ENCODE results near the gene TMOD3. TPM values are rescaled to one million over a fixed set of nuclear protein-coding genes. Genes with fewer than 3 reads are reported as not detected.
"Not testable (repeated sequence)": the region's sequence is repeated elsewhere in the genome, so short reads cannot be mapped to it uniquely, and the experiment has no call there.

Gene TMOD3
- total RNA-seq, 1 donor from 2014 or later: 59.2 TPM

DNA sequence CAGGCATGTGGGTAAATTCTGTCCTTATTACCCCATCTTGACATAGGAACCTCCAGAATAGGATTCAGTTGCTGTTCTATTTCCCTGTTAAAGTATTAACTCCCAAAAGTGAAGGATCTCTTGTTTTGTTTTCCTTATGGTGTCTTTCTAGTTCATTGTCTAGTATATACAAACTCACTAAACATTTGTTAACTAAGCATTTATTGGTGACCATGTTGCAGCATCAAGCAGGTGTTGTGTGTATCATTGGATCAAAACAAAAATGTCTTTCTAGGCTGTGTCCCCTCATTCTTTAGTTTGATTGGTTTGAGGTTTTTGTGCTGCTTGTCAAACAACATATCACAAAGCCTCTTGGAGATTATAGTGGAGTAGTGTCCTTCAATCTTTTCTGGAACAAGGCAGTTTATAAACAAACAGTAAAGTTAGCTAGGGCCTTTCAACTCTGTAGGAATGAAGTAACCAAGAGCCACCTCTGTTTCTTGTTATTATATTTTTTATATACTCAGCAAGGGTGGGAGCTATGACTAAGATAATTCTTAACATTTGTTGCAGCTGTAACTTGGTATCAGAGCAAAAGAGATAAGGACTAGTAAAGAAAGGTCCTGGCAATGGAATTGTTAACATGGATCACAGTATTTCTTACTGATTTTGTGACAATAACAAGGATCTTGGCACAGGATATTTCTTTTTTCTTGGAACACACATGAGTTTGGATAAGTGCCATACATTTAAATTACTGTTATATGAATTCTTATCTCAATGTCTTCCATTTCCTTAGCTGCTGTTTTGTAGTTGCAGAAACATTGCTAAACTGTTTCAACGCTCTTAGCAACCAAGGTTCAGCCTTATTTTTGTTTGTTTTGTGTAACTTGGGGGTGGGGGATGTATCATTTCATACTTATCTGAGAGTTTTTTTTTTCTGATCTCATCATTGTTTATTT is 49.3 kb downstream of the TMOD3 start:
- no peak for DNase-seq (ENCODE audit: low spot score)
- Mint-ChIP-seq H3K9me3 (no peaks in the 10 kb centered on the region), H3K27ac (no peak overlapping the region), H3K4me3 (no peak overlapping the region), H3K27me3 (ENCODE audit: insufficient read depth) (no peaks in the 10 kb centered on the region), H3K36me3 (ENCODE audit: low read depth) (peaks cover 26% of the 10 kb centered on the region), H3K4me1 (ENCODE audit: low read depth) (peaks cover 6% of the 10 kb centered on the region)
- intact Hi-C loops (cut with micrococcal nuclease): no loop called here

DNA sequence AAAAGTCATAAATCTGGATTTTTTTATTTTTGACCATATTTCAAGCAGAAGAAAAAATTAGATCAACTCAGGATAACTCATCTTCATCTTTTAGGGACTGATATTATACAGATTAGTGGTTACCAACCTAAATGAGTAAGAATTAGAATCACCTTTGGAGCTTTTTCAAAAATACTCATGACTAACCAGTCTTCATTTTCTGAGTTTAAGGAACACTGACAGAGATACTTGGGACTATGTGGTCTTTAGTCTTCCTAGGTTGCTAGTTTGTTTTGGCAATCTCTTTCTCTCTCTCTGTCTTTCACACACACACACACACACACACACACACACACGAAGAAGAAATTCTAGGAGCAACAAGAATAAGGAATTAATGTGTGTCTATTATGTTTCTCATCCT is 50.1 kb downstream of the TMOD3 start:
- Mint-ChIP-seq H3K27ac (no peak overlapping the region), H3K9me3 (no peaks in the 10 kb centered on the region), H3K27me3 (ENCODE audit: insufficient read depth) (no peaks in the 10 kb centered on the region), H3K36me3 (ENCODE audit: low read depth) (peaks cover 25% of the 10 kb centered on the region), H3K4me1 (ENCODE audit: low read depth) (peaks cover 11% of the 10 kb centered on the region), H3K4me3 (no peak overlapping the region)
- intact Hi-C loops (cut with micrococcal nuclease): no loop called here
- DNase-seq (ENCODE audit: low spot score): no peak

DNA sequence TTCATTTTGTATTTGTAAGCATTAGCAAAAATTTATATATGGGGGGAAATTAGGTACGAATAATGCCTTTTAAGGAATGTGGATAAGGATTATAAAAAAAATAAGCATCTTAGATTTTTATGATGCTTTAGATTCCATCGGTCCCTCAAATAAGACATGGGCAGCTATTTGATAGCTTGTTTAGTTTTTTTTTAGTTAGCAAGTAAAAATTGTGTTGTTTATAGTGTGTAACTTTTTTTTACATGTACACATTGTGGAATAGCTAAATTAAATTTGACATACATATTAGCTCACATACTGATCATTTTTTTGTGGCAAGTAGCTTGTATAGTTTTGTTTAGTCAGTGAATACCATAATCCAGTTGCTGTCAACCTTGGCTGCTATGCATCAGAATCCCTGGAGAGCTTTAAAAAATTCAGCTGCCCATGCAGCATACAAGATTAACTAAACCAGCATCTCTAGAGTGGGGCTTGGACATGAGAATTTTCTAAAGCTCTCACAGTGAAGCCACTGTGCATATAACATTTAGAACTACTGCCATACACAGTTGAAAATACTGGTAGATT is 53.9 kb downstream of the TMOD3 start:
- Mint-ChIP-seq H3K27me3 (ENCODE audit: insufficient read depth) (no peaks in the 10 kb centered on the region), H3K27ac (no peak overlapping the region), H3K36me3 (ENCODE audit: low read depth) (peaks cover 18% of the 10 kb centered on the region), H3K4me3 (no peak overlapping the region), H3K4me1 (ENCODE audit: low read depth) (peaks cover 10% of the 10 kb centered on the region), H3K9me3 (no peaks in the 10 kb centered on the region)
- intact Hi-C loops (cut with micrococcal nuclease): no loop called here
- DNase-seq (ENCODE audit: low spot score): no peak

DNA sequence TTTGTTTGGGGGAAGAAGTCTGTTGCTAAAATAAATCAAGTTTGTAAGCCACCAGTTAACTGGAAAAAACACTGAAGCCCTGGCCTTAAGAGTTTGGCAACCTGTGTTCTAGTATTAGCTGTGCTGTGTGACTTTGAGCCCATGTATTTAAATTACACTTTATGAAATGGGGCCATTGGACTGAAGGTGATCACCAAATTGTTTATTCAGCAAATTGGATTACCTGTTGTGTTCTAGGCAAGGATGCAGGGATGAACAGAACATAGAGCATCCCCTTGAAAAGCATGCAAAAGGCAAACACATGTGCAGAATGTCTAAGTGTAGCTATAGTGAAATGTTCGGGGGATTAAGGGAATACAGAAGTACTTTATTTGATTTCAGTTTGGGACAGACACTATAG is 54.6 kb downstream of the TMOD3 start:
- Mint-ChIP-seq H3K4me1 (ENCODE audit: low read depth) (peaks cover 10% of the 10 kb centered on the region), H3K27me3 (ENCODE audit: insufficient read depth) (no peaks in the 10 kb centered on the region), H3K36me3 (ENCODE audit: low read depth) (peaks cover 18% of the 10 kb centered on the region), H3K4me3 (no peak overlapping the region), H3K9me3 (no peaks in the 10 kb centered on the region), H3K27ac (no peak overlapping the region)
- no peak for DNase-seq (ENCODE audit: low spot score)
- intact Hi-C loops (cut with micrococcal nuclease): no loop called here

DNA sequence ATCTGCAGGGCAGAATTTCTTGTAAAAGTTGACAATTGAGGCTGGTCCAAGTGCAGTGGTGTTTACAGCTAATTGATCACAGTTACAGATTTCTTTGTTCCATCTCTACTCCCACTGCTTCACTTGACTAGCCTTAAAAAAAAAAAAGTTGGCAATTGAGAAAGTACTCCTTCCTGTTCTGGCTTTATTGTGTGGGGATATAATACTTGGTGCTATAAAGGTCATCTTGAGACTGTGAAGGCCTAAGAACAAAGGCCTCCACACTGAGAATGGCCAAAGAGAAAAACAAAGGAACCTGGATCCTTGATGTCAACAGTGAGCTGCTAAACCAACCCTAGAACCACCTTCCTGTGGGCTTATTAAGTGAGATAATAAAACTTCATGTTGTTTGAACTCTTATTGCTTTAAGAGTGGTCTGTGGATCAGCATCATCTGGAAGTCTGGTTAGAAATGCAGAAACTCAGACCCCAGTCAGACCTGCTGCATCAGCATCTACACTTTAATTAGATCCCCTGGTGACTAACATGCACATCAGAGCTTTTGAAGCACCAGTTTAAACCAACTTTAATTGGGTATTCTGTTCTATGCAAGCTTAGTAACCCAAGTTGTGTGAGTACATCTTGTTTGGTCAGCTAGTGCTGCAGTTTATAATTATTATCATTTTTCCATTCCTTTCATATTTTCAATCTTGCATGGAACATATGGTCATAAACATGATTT is 55.2 kb downstream of the TMOD3 start:
- Mint-ChIP-seq H3K9me3 (no peaks in the 10 kb centered on the region), H3K4me3 (no peak overlapping the region), H3K27ac (no peak overlapping the region), H3K27me3 (ENCODE audit: insufficient read depth) (no peaks in the 10 kb centered on the region), H3K36me3 (ENCODE audit: low read depth) (peaks cover 17% of the 10 kb centered on the region), H3K4me1 (ENCODE audit: low read depth) (peaks cover 10% of the 10 kb centered on the region)
- DNase-seq (ENCODE audit: low spot score): no peak
- intact Hi-C loops (cut with micrococcal nuclease): loop anchor here (5.0 kb wide), 2 partner anchors 258 to 343 kb away; no protein-coding TSS in a partner anchor

DNA sequence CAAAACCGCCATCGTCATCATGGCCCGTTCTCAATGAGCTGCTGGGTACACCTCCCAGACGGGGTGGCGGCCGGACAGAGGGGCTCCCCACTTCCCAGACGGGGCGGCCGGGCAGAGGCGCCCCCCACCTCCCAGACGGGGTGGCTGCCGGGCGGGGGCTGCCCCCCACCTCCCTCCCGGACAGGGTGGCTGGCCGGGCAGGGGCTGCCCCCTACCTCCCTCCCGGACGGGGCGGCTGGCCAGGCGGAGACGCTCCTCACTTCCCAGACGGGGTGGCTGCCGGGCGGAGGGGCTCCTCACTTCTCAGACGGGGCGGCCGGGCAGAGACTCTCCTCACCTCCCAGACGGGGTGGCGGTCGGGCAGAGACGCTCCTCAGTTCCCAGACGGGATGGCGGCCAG is 56.3 kb downstream of the TMOD3 start:
- H3K4me3 Mint-ChIP-seq; H3K27ac Mint-ChIP-seq; H3K4me1 Mint-ChIP-seq (ENCODE audit: low read depth); DNase-seq (ENCODE audit: low spot score); H3K9me3 Mint-ChIP-seq; H3K27me3 Mint-ChIP-seq (ENCODE audit: insufficient read depth): not testable (repeated sequence)
- H3K36me3 Mint-ChIP-seq (ENCODE audit: low read depth): peaks cover 17% of the 10 kb centered on the region
- intact Hi-C loops (cut with micrococcal nuclease): loop anchor here (5.0 kb wide), 2 partner anchors 257 to 342 kb away; no protein-coding TSS in a partner anchor

DNA sequence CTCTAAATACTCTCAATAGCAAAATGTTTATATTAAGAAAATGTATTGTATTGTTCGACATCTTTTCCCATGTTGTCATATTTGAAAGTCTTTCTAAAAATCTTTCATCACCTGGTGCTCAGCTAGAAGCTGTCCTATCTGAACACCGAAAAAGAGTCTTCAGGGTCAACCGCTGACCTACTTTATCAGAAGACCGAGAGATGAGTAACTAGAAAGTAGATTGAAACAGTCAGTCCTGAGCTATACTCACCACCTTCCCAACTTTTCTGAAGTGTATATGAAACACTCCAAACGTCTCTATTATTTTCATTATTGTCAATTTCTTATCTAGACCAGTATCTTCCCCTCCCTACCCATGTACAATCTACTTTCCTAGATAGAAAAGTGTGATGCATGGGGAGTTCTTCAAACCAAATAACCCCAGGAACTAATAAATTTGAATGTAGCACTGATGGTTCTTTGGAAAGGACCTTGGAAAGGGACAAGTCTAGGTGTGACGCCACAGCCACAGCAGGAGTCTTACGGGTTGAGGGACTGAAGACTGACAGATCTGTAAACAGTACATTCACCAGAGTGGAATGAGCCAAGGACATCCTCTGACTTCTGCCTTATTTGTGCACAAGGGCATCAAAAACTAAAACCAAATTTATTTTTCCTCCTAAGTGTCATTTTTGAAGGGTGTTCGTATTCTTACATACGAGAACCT is 58.6 kb downstream of the TMOD3 start:
- no peaks in the 10 kb centered on the region for H3K9me3 Mint-ChIP-seq
- intact Hi-C loops (cut with micrococcal nuclease): loop anchor here (1.0 to 5.0 kb wide), 3 partner anchors 189 to 339 kb away; no protein-coding TSS in a partner anchor
- peaks cover 26% of the 10 kb centered on the region for H3K36me3 Mint-ChIP-seq (ENCODE audit: low read depth)

DNA sequence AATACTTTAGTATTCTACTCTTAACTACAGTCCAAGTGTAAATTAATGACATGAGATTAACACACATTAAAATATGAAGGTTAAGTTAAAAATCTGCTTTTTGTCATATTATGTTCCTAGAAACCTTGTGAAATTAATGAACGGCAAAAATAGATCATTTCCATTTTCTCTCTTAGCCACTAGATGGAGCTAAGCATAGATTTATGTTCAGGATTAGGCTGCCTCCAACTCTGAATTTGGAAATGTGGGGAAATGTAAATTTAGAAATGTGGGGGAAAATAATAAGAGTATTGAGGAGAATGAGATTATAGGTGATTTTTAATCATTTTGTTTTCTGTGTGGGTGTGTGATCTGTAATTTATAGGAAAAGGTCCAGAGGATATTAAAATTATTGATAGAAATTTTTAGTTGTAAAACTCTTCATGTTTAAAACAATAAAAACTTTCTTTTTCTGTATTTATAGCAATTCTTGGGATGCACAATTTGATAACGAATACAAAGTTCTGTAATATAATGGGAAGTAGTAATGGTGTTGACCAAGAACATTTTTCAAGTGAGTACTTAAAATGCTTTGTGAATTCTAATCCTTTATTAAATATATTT is 59.2 kb downstream of the TMOD3 start:
- intact Hi-C loops (cut with micrococcal nuclease): loop anchor here (1.0 to 5.0 kb wide), 3 partner anchors 189 to 339 kb away; no protein-coding TSS in a partner anchor
- Mint-ChIP-seq H3K27ac (no peak overlapping the region), H3K4me1 (ENCODE audit: low read depth) (peaks cover 8% of the 10 kb centered on the region), H3K9me3 (no peaks in the 10 kb centered on the region), H3K27me3 (ENCODE audit: insufficient read depth) (no peaks in the 10 kb centered on the region), H3K4me3 (no peak overlapping the region), H3K36me3 (ENCODE audit: low read depth) (peaks cover 28% of the 10 kb centered on the region)
- DNase-seq (ENCODE audit: low spot score): no peak

More for the DNA sequence above, 58.6 kb downstream of the TMOD3 start:
- H3K27me3 Mint-ChIP-seq (ENCODE audit: insufficient read depth): no peaks in the 10 kb centered on the region
- no peak for DNase-seq (ENCODE audit: low spot score)
- no peak overlapping the region for H3K4me3 Mint-ChIP-seq
- peaks cover 10% of the 10 kb centered on the region for H3K4me1 Mint-ChIP-seq (ENCODE audit: low read depth)
- H3K27ac Mint-ChIP-seq: no peak overlapping the region

DNA sequence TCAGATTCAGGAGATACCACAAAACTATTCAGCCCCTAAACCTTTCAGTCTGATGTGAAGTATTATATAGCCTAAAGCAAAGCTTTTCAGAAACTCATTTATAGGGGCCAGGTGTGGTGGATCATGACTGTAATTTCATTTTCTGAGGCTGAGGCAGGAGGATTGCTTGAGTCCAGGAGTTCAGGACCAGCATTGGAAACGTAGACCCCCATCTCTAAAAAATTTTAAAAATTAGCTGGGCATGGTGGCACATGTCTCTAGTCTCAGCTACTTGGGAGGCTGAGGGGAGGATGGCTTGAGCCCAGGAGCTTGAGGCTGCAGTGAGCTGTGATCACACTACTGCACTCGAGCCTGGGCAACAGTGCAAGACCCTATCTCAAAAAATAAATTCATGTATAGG is 60.0 kb downstream of the TMOD3 start:
- Mint-ChIP-seq H3K4me1 (ENCODE audit: low read depth) (peaks cover 3% of the 10 kb centered on the region), H3K27me3 (ENCODE audit: insufficient read depth) (no peaks in the 10 kb centered on the region), H3K9me3 (no peaks in the 10 kb centered on the region), H3K4me3 (no peak overlapping the region), H3K27ac (no peak overlapping the region), H3K36me3 (ENCODE audit: low read depth) (peaks cover 30% of the 10 kb centered on the region)
- intact Hi-C loops (cut with micrococcal nuclease): loop anchor here (5.0 kb wide), 2 partner anchors 253 to 338 kb away; no protein-coding TSS in a partner anchor
- no peak for DNase-seq (ENCODE audit: low spot score)

DNA sequence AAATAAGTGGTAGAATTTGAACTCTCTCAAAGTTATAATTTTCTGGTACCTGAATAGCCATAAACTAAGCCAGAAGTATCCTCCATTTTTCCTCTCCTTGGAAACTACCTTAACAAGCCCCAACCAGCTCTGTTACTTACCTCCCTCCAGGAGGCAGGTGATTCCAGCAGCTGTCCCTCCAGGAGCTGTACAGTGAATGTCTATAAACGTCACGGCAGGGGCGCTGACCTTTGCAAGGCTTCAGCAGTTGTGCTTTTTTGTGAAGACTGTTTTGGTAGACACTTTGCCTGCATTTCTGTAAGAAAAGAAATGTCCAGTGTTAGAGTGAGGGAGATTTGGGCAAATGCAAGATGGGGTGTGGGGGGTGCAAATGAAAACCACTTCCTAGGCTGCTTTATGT is 75.0 kb downstream of the TMOD3 start:
- no peak for DNase-seq (ENCODE audit: low spot score)
- H3K36me3 Mint-ChIP-seq (ENCODE audit: low read depth): peaks cover 35% of the 10 kb centered on the region
- H3K27me3 Mint-ChIP-seq (ENCODE audit: insufficient read depth): no peaks in the 10 kb centered on the region
- H3K4me1 Mint-ChIP-seq (ENCODE audit: low read depth): no peaks in the 10 kb centered on the region
- H3K27ac Mint-ChIP-seq: no peak overlapping the region
- intact Hi-C loops (cut with micrococcal nuclease): no loop called here
- no peak overlapping the region for H3K4me3 Mint-ChIP-seq
- H3K9me3 Mint-ChIP-seq: no peaks in the 10 kb centered on the region

DNA sequence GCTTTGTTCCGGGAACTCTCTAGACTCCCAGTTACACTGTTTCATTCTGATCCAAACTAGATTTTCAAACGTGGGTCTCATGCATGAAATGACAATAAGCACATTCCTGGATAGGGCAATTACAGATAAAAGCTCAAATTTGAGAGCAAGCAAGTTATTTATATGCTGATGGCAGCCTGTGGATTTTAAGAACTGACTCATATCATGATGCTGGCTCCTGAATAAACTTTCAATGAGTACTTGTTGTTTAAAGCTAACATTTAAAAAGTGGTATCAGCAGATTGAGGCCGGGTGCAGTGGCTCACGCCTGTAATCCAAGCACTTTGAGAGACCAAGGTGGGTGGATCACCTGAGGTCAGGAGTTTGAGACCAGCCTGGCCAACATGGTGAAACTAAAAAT is 75.5 kb downstream of the TMOD3 start:
- no peaks in the 10 kb centered on the region for H3K4me1 Mint-ChIP-seq (ENCODE audit: low read depth)
- H3K27ac Mint-ChIP-seq: no peak overlapping the region
- H3K36me3 Mint-ChIP-seq (ENCODE audit: low read depth): peaks cover 36% of the 10 kb centered on the region

More for the DNA sequence above, 75.5 kb downstream of the TMOD3 start:
- no peak overlapping the region for H3K4me3 Mint-ChIP-seq
- DNase-seq (ENCODE audit: low spot score): no peak
- intact Hi-C loops (cut with micrococcal nuclease): no loop called here
- no peaks in the 10 kb centered on the region for H3K9me3 Mint-ChIP-seq
- H3K27me3 Mint-ChIP-seq (ENCODE audit: insufficient read depth): no peaks in the 10 kb centered on the region

Measured in activated T-helper 1 cell treated with anti-CD3 and anti-CD28 coated beads, Interleukin-12 subunit alpha, Interleukin-12 subunit beta, Interleukin-2, Interleukin-4 antibody, amounts not matched to agents 30 ng/mL and 10 ng/mL and 1 ng/mL, durations not matched to agents 14 hours and 24 hours and 36 hours (primary cell).